CD4-positive, alpha-beta T cell (primary cell): ENCODE results near the gene PHF21B. TPM values are rescaled to one million over a fixed set of nuclear protein-coding genes. Genes with fewer than 3 reads are reported as not detected.

Experiments
- ATAC-seq: fragments of 200-7000 bp; cut with Tn5 transposase; one replicate; pipeline ENCODE4 v1.10.0; 2022; ENCODE audit warnings: mild to moderate bottlenecking; ENCODE audit not compliant: poor library complexity
- CTCF ChIA-PET: fragments of 350-600 bp; sonication (Branson Sonifier 250); formaldehyde crosslinking; loops from one replicate; lab custom pipeline; 2021; ENCODE audit warnings: antibody characterized with exemption, inconsistent platforms; lab: Charles Lee
- POLR2A ChIA-PET: fragments of 350-600 bp; sonication (Branson Sonifier 250); formaldehyde crosslinking; loops from one replicate; lab custom pipeline; 2021; ENCODE audit warnings: antibody characterized with exemption, inconsistent platforms; lab: Charles Lee
- DNase-seq, 14 experiments: peaks; one replicate each; pipeline ENCODE4 v3.0.0-alpha.2; 2013 to 2020; ENCODE audit warnings: mixed read lengths in 2 of 14
- H3K27ac ChIP-seq, 2 donors: one replicate each; pipeline versions ENCODE4 v1.5.1 to v1.7.0; 2013; ENCODE audit warnings: low read length in 2 of 2, low read depth in 1 of 2, mild to moderate bottlenecking in 1 of 2
- H3K27me3 ChIP-seq, 2 experiments: 1 replicate in 1 of 2; 2 replicates in 1 of 2; pipeline versions ENCODE4 v1.6.1 to v1.7.0; 2013; ENCODE audit warnings: low read length in 2 of 2, control low read depth in 1 of 2, mild to moderate bottlenecking in 1 of 2, moderate library complexity in 1 of 2; ENCODE audit not compliant: insufficient read depth in 2 of 2, control insufficient read depth in 1 of 2
- H3K36me3 ChIP-seq: one replicate; pipeline ENCODE4 v1.6.1; 2013; ENCODE audit warnings: low read length, control low read depth; ENCODE audit not compliant: insufficient read depth
- H3K4me1 ChIP-seq: one replicate; pipeline ENCODE4 v1.6.1; 2013; ENCODE audit warnings: low read length, control low read depth; ENCODE audit not compliant: insufficient read depth
- H3K4me3 ChIP-seq: one replicate; pipeline ENCODE4 v1.5.1; 2013; ENCODE audit warnings: mild to moderate bottlenecking, low read length, moderate library complexity
- H3K9me3 ChIP-seq, 2 experiments: 1 replicate in 1 of 2; 2 replicates in 1 of 2; pipeline versions ENCODE4 v1.6.1 to v1.7.0; 2013; ENCODE audit warnings: low read length in 2 of 2, mild to moderate bottlenecking in 2 of 2, control low read depth in 1 of 2, moderate library complexity in 1 of 2; ENCODE audit not compliant: control insufficient read depth in 1 of 2, insufficient read depth in 1 of 2
- H3K27ac Mint-ChIP-seq: one replicate; pipeline ENCODE4 v1.8.0; 2020; ENCODE audit warnings: mixed read lengths
- H3K27me3 Mint-ChIP-seq: one replicate; pipeline ENCODE4 v1.8.0; 2021; ENCODE audit warnings: mixed read lengths
- H3K36me3 Mint-ChIP-seq: one replicate; pipeline ENCODE4 v1.8.0; 2021; ENCODE audit warnings: low read depth, mixed read lengths
- H3K4me1 Mint-ChIP-seq: one replicate; pipeline ENCODE4 v1.8.0; 2021; ENCODE audit warnings: low read depth, mixed read lengths
- H3K4me3 Mint-ChIP-seq: one replicate; pipeline ENCODE4 v1.8.0; 2020; ENCODE audit warnings: mild to moderate bottlenecking, mixed read lengths
- H3K9me3 Mint-ChIP-seq: one replicate; pipeline ENCODE4 v1.8.0; 2020; ENCODE audit warnings: mixed read lengths
- CTCF ChIP-seq: fragments of 200-600 bp; IDR thresholded peaks from one replicate; pipeline ENCODE4 v1.8.0; 2022; ENCODE audit warnings: antibody characterized with exemption, mild to moderate bottlenecking
- intact Hi-C, 2 experiments: fragments of 100-400 bp; cut with DNase I in 1 of 2; cut with micrococcal nuclease in 1 of 2; formaldehyde crosslinking; loops; one replicate each; pipeline versions ENCODE4 v1.15.1 to v1.9.0; 2023 to 2025; cut with DNase I, micrococcal nuclease
- total RNA-seq, 174 experiments: library from RNA in 2 of 174; stranded (reverse) in 2 of 174; gene quantifications; one replicate each; pipeline ENCODE4 v1.2.3 and lab custom pipeline; 2021 to 2026

PHF21B gene
- total RNA-seq, 2 experiments from 2014 or later = not detected

GRCh38 chr22:44914026-44914721 is 95.6 kb downstream of the PHF21B start:
- no peak overlapping the region for H3K4me3 ChIP-seq
- no peak overlapping the region for H3K27ac ChIP-seq
- intact Hi-C loops = no loop called here
- TF ChIP-seq CTCF = no peak
- no peaks in the 10 kb centered on the region for H3K36me3 ChIP-seq
- no peaks in the 10 kb centered on the region for H3K4me1 ChIP-seq
- ChIA-PET CTCF (no interaction called here), POLR2A (no interaction called here)
- Mint-ChIP-seq H3K9me3 (peaks cover 6% of the 10 kb centered on the region), H3K27ac (no peak overlapping the region), H3K4me3 (no peak overlapping the region), H3K36me3 (no peaks in the 10 kb centered on the region), H3K4me1 (no peaks in the 10 kb centered on the region), H3K27me3 (peaks cover 6% of the 10 kb centered on the region)
- no peaks in the 10 kb centered on the region for H3K27me3 ChIP-seq
- H3K9me3 ChIP-seq = peaks cover 0 to 25% of the 10 kb centered on the region in 2 experiments
- DNase-seq (peak in 2 of 14 experiments; percentile 3 to 17), ATAC-seq (no peak)

- no peaks in the 10 kb centered on the region for H3K27me3 ChIP-seq
- H3K36me3 Mint-ChIP-seq = no peaks in the 10 kb centered on the region
- CTCF ChIA-PET = no interaction called here
- DNase-seq (peak in 1 of 14 experiments; percentile 25), ATAC-seq (no peak)
- POLR2A ChIA-PET = no interaction called here
- intact Hi-C loops = no loop called here
- no peak overlapping the region for H3K27ac ChIP-seq
- H3K4me3 ChIP-seq = no peak overlapping the region
- no peaks in the 10 kb centered on the region for H3K4me1 Mint-ChIP-seq
- no peak overlapping the region for H3K27ac Mint-ChIP-seq
- H3K9me3 ChIP-seq = peaks cover 0 to 25% of the 10 kb centered on the region in 2 experiments
- peaks cover 6% of the 10 kb centered on the region for H3K9me3 Mint-ChIP-seq
- H3K27me3 Mint-ChIP-seq = peaks cover 6% of the 10 kb centered on the region
- H3K4me1 ChIP-seq = no peaks in the 10 kb centered on the region
- no peaks in the 10 kb centered on the region for H3K36me3 ChIP-seq
- no peak overlapping the region for H3K4me3 Mint-ChIP-seq
- TF ChIP-seq CTCF = no peak
These were observed 96.4 kb downstream of the PHF21B start for GRCh38 chr22:44913198-44913983.

GRCh38 chr22:44909241-44909640 is 100.6 kb downstream of the PHF21B start:
- Mint-ChIP-seq H3K4me1 (no peaks in the 10 kb centered on the region), H3K36me3 (no peaks in the 10 kb centered on the region), H3K27ac (no peak overlapping the region), H3K4me3 (no peak overlapping the region), H3K27me3 (peaks cover 28% of the 10 kb centered on the region), H3K9me3 (peaks cover 6% of the 10 kb centered on the region)
- no peak for DNase-seq
- no peak for ATAC-seq
- CTCF ChIA-PET = no interaction called here
- Histone ChIP-seq H3K36me3 (no peaks in the 10 kb centered on the region), H3K4me3 (no peak overlapping the region), H3K27me3 (peaks cover 0 to 7% of the 10 kb centered on the region in 2 experiments), H3K9me3 (peaks cover 0 to 25% of the 10 kb centered on the region in 2 experiments), H3K27ac (no peak overlapping the region), H3K4me1 (no peaks in the 10 kb centered on the region)
- no peak for TF ChIP-seq CTCF
- intact Hi-C loops = no loop called here
- POLR2A ChIA-PET = no interaction called here
